SK-N-SH treated with all-trans-retinoic acid at 6 μM for 48 hours (cell line): ENCODE results near the gene HAAO.

Experiments
- ARNTL ChIP-seq: fragments of 450-650 bp; formaldehyde crosslinking; IDR thresholded peaks from 2 replicates; pipeline ENCODE4 v1.5.0; 2020; ENCODE audit warnings: low read depth, mild to moderate bottlenecking, moderate library complexity, borderline replicate concordance
- BACH2 ChIP-seq: fragments of 250-450 bp; sonication (Bioruptor Pico); IDR thresholded peaks from 2 replicates; pipeline ENCODE4 v1.9.0; 2021; ENCODE audit warnings: mild to moderate bottlenecking, borderline replicate concordance
- GLIS3 ChIP-seq: fragments of 250-450 bp; sonication (Bioruptor Pico); IDR thresholded peaks from 2 replicates; pipeline ENCODE4 v1.5.0; 2020; ENCODE audit warnings: mild to moderate bottlenecking, moderate library complexity
- ISL1 ChIP-seq: fragments of 250-450 bp; sonication (Bioruptor Pico); IDR thresholded peaks from 2 replicates; pipeline ENCODE4 v2.1.2; 2022; ENCODE audit warnings: mild to moderate bottlenecking, moderate library complexity
- OSR1 ChIP-seq: fragments of 250-450 bp; sonication (Bioruptor Pico); IDR thresholded peaks from 2 replicates; pipeline ENCODE4 v1.8.0; 2022; ENCODE audit warnings: moderate library complexity, mild to moderate bottlenecking, inconsistent platforms
- RARB ChIP-seq: fragments of 250-450 bp; sonication (Bioruptor Pico); IDR thresholded peaks from 2 replicates; pipeline ENCODE4 v1.8.0; 2021; ENCODE audit warnings: mild to moderate bottlenecking, moderate library complexity
- TOX ChIP-seq: fragments of 250-450 bp; sonication (Bioruptor Pico); IDR thresholded peaks from 2 replicates; pipeline ENCODE4 v1.8.0; 2021; ENCODE audit warnings: mild to moderate bottlenecking, moderate library complexity, borderline replicate concordance
- ZC3H10 ChIP-seq: fragments of 250-450 bp; sonication (Bioruptor Pico); IDR thresholded peaks from 2 replicates; pipeline ENCODE4 v1.5.1; 2021; ENCODE audit warnings: mild to moderate bottlenecking, moderate library complexity
- ZFP3 ChIP-seq: fragments of 250-450 bp; sonication (Bioruptor Pico); IDR thresholded peaks from 2 replicates; pipeline ENCODE4 v1.5.0; 2020; ENCODE audit warnings: mild to moderate bottlenecking, moderate library complexity
- ZNF70 ChIP-seq: fragments of 450-650 bp; formaldehyde crosslinking; IDR thresholded peaks from 2 replicates; pipeline ENCODE4 v1.5.0; 2020; ENCODE audit warnings: mild to moderate bottlenecking, moderate library complexity
- TF ChIP-seq, protein P1 (sequence below): fragments of 250-450 bp; sonication (Bioruptor Pico); IDR thresholded peaks from 2 replicates; pipeline ENCODE4 v1.8.0; 2020; ENCODE audit warnings: mild to moderate bottlenecking, moderate library complexity, borderline replicate concordance
- TF ChIP-seq, protein P2 (sequence below): fragments of 250-450 bp; sonication (Bioruptor Pico); IDR thresholded peaks from 2 replicates; pipeline ENCODE4 v1.5.1; 2020; ENCODE audit warnings: low read depth, mild to moderate bottlenecking, moderate library complexity
- TF ChIP-seq, protein P3 (sequence below): fragments of 250-450 bp; sonication (Bioruptor Pico); IDR thresholded peaks from 2 replicates; pipeline ENCODE4 v1.5.0; 2020; ENCODE audit warnings: mild to moderate bottlenecking, moderate library complexity

DNA sequence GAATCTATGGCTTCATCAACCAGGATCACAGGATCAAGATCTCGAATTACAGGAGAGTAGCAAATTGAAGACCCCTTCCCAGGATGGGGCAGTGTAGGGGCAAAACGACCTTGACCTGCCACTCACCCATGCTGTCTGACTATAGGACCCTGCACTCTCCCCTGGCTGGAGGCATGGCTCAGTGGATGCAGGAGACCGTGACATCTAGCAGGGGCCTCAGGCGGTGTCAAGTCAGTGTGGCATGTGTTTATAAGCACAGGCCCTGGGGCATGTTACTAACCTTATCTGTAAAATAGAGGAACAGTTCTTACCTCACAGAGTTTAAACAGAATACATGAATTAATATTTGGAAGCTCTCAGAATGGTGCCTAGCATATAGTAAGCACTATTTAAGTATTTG, 3.5 kb downstream of the HAAO start:
- TF ChIP-seq GLIS3 (CRISPR knock-in tag) (no peak), RARB (CRISPR knock-in tag) (no peak), TOX (CRISPR knock-in tag) (no peak), ARNTL (CRISPR knock-in tag) (no peak), ZNF70 (no peak), ISL1 (CRISPR knock-in tag) (no peak), BACH2 (no peak), ZFP3 (CRISPR knock-in tag) (no peak), ZC3H10 (no peak), OSR1 (CRISPR knock-in tag) (no peak)
- TF ChIP-seq, protein P1, sequence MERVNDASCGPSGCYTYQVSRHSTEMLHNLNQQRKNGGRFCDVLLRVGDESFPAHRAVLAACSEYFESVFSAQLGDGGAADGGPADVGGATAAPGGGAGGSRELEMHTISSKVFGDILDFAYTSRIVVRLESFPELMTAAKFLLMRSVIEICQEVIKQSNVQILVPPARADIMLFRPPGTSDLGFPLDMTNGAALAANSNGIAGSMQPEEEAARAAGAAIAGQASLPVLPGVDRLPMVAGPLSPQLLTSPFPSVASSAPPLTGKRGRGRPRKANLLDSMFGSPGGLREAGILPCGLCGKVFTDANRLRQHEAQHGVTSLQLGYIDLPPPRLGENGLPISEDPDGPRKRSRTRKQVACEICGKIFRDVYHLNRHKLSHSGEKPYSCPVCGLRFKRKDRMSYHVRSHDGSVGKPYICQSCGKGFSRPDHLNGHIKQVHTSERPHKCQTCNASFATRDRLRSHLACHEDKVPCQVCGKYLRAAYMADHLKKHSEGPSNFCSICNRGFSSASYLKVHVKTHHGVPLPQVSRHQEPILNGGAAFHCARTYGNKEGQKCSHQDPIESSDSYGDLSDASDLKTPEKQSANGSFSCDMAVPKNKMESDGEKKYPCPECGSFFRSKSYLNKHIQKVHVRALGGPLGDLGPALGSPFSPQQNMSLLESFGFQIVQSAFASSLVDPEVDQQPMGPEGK (CRISPR knock-in tag): no peak
- TF ChIP-seq, protein P2, sequence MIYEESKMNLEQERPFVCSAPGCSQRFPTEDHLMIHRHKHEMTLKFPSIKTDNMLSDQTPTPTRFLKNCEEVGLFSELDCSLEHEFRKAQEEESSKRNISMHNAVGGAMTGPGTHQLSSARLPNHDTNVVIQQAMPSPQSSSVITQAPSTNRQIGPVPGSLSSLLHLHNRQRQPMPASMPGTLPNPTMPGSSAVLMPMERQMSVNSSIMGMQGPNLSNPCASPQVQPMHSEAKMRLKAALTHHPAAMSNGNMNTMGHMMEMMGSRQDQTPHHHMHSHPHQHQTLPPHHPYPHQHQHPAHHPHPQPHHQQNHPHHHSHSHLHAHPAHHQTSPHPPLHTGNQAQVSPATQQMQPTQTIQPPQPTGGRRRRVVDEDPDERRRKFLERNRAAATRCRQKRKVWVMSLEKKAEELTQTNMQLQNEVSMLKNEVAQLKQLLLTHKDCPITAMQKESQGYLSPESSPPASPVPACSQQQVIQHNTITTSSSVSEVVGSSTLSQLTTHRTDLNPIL (CRISPR knock-in tag): no peak
- TF ChIP-seq, protein P3, sequence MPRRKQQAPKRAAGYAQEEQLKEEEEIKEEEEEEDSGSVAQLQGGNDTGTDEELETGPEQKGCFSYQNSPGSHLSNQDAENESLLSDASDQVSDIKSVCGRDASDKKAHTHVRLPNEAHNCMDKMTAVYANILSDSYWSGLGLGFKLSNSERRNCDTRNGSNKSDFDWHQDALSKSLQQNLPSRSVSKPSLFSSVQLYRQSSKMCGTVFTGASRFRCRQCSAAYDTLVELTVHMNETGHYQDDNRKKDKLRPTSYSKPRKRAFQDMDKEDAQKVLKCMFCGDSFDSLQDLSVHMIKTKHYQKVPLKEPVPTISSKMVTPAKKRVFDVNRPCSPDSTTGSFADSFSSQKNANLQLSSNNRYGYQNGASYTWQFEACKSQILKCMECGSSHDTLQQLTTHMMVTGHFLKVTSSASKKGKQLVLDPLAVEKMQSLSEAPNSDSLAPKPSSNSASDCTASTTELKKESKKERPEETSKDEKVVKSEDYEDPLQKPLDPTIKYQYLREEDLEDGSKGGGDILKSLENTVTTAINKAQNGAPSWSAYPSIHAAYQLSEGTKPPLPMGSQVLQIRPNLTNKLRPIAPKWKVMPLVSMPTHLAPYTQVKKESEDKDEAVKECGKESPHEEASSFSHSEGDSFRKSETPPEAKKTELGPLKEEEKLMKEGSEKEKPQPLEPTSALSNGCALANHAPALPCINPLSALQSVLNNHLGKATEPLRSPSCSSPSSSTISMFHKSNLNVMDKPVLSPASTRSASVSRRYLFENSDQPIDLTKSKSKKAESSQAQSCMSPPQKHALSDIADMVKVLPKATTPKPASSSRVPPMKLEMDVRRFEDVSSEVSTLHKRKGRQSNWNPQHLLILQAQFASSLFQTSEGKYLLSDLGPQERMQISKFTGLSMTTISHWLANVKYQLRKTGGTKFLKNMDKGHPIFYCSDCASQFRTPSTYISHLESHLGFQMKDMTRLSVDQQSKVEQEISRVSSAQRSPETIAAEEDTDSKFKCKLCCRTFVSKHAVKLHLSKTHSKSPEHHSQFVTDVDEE (CRISPR knock-in tag): no peak
